ENCODE measurements around the gene ADORA2A.
A peak's percentile ranks its signal among the peaks of the same experiment; 100 is the strongest.

Gene ADORA2A

GRCh38 chr22:24390156-24390555 lies 37.2 kb upstream of the ADORA2A start:
- Histone ChIP-seq H3K4me3 (no peak overlapping the region), H3K27ac (no peak overlapping the region), H3K36me3 (ENCODE audit: insufficient read depth, low read length) (peaks cover 30% of the 10 kb centered on the region), H3K9me3 (ENCODE audit: low read depth, low read length) (no peaks in the 10 kb centered on the region), H3K9ac (ENCODE audit: insufficient read length) (no peak overlapping the region)
- TF ChIP-seq EZH2 (IDR thresholded peaks at IDR 0.05) (no peak), FOXP2 (optimal IDR thresholded peaks at IDR 0.05; ENCODE audit: control extremely low read depth, extremely low read length, insufficient read depth) (no peak), POLR2AphosphoS5 (IDR thresholded peaks at IDR 0.05; ENCODE audit: borderline replicate concordance, low read depth, low read length) (no peak)
- no peak for DNase-seq (ENCODE audit: low read depth, low spot score)

- no peak for DNase-seq (ENCODE audit: low read depth, low spot score)
- H3K36me3 ChIP-seq (ENCODE audit: insufficient read depth, low read length), result peaks cover 30% of the 10 kb centered on the region
- no peak for TF ChIP-seq FOXP2 (optimal IDR thresholded peaks at IDR 0.05; ENCODE audit: control extremely low read depth, extremely low read length, insufficient read depth)
- TF ChIP-seq POLR2AphosphoS5 (IDR thresholded peaks at IDR 0.05; ENCODE audit: borderline replicate concordance, low read depth, low read length), result no peak
- no peak for TF ChIP-seq EZH2 (IDR thresholded peaks at IDR 0.05)
- no peak overlapping the region for H3K4me3 ChIP-seq
- no peaks in the 10 kb centered on the region for H3K9me3 ChIP-seq (ENCODE audit: low read depth, low read length)
- H3K9ac ChIP-seq (ENCODE audit: insufficient read length), result no peak overlapping the region
- H3K27ac ChIP-seq, result no peak overlapping the region
Observed at GRCh38 chr22:24390576-24390975, 36.8 kb upstream of the ADORA2A start.

DNA sequence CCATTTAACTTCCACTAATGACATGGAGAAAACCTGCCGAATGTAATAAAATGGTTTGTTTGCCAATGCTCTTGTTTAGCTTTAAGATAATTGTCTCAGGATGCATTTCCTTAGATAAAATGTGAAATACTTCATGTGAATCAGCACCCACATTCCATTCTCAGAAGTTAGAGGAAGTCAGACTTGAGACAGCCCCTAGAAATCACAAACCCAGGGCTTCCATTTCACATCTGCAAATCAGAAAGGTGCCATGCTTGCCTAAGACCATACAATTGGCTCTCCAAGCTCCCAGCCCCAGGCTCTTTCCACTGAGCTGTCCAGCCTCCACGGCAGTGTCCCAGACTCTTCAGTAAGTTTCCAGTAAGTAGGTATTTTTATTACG lies 35.6 kb upstream of the ADORA2A start:
- peaks cover 34% of the 10 kb centered on the region for H3K36me3 ChIP-seq (ENCODE audit: insufficient read depth, low read length)
- no peaks in the 10 kb centered on the region for H3K9me3 ChIP-seq (ENCODE audit: low read depth, low read length)
- no peak for DNase-seq (ENCODE audit: low read depth, low spot score)
- TF ChIP-seq EZH2 (IDR thresholded peaks at IDR 0.05) (no peak), POLR2AphosphoS5 (IDR thresholded peaks at IDR 0.05; ENCODE audit: borderline replicate concordance, low read depth, low read length) (no peak), FOXP2 (optimal IDR thresholded peaks at IDR 0.05; ENCODE audit: control extremely low read depth, extremely low read length, insufficient read depth) (no peak)
- H3K4me3 ChIP-seq, result no peak overlapping the region
- H3K27ac ChIP-seq, result no peak overlapping the region
- H3K9ac ChIP-seq (ENCODE audit: insufficient read length), result no peak overlapping the region

DNA sequence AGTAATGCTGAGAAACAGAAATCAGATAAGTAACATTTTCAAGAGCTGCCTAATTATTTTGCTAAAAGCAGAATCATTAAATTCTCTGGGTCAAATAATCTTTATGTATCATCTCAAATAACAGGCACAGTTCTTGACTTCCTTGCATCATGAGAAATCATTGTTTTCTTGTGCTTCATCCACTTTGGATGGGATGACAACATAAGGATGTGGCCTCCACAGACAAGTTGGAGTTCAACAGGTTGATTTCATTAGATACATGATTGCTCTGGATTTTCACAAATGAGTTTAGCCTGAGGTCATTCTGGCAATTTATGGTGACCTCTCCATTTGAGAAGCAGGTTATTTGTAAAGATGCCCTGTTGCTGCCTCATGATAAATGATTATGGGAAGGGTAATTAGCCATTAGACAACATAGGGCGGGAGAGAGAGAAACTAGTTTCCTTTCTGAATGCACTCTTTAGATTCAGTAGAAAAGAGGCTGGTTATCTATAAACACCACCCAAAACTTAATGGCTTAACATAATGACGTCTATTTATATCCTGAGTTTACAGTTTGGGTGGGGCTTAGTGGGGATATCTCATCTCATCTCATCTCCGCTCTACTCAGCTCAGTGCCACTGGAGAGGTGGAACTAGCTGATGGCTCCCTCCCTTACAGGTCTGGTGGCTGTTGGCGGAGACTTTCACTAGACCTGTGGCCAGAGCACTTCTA lies 35.0 kb upstream of the ADORA2A start:
- DNase-seq (ENCODE audit: low read depth, low spot score), result no peak
- H3K36me3 ChIP-seq (ENCODE audit: insufficient read depth, low read length), result peaks cover 32% of the 10 kb centered on the region
- no peak for TF ChIP-seq FOXP2 (optimal IDR thresholded peaks at IDR 0.05; ENCODE audit: control extremely low read depth, extremely low read length, insufficient read depth)
- TF ChIP-seq POLR2AphosphoS5 (IDR thresholded peaks at IDR 0.05; ENCODE audit: borderline replicate concordance, low read depth, low read length), result no peak
- no peak for TF ChIP-seq EZH2 (IDR thresholded peaks at IDR 0.05)
- no peaks in the 10 kb centered on the region for H3K9me3 ChIP-seq (ENCODE audit: low read depth, low read length)
- H3K27ac ChIP-seq, result no peak overlapping the region
- H3K4me3 ChIP-seq, result no peak overlapping the region
- no peak overlapping the region for H3K9ac ChIP-seq (ENCODE audit: insufficient read length)

GRCh38 chr22:24393012-24393559 lies 34.3 kb upstream of the ADORA2A start:
- no peak for TF ChIP-seq EZH2 (IDR thresholded peaks at IDR 0.05)
- Histone ChIP-seq H3K9me3 (ENCODE audit: low read depth, low read length) (no peaks in the 10 kb centered on the region), H3K36me3 (ENCODE audit: insufficient read depth, low read length) (peaks cover 36% of the 10 kb centered on the region), H3K27ac (no peak overlapping the region), H3K9ac (ENCODE audit: insufficient read length) (no peak overlapping the region), H3K4me3 (no peak overlapping the region)
- DNase-seq (ENCODE audit: low read depth, low spot score), result no peak

DNA sequence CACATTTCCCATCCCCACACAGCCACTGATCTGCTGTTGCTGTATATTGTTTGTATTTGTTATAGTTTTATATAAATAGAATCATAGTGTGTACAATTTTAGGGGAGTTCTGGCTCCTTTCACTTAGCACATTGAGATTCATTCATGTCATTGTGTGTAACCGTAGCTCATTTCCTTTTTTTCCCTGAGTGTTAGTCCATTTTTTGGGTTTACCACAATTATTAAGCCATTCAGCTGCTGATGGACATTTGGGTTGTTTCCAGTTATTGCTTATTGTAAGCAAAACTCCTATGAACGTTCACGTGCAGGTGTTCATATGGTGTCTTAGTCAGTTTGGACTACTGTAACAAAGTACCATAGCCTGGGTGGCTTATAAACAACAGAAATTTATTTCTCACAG lies 33.6 kb upstream of the ADORA2A start:
- H3K4me3 ChIP-seq, result no peak overlapping the region
- H3K9me3 ChIP-seq (ENCODE audit: low read depth, low read length), result no peaks in the 10 kb centered on the region
- H3K36me3 ChIP-seq (ENCODE audit: insufficient read depth, low read length), result peaks cover 41% of the 10 kb centered on the region
- TF ChIP-seq POLR2AphosphoS5 (IDR thresholded peaks at IDR 0.05; ENCODE audit: borderline replicate concordance, low read depth, low read length) (no peak), EZH2 (IDR thresholded peaks at IDR 0.05) (no peak), FOXP2 (optimal IDR thresholded peaks at IDR 0.05; ENCODE audit: control extremely low read depth, extremely low read length, insufficient read depth) (no peak)
- no peak overlapping the region for H3K9ac ChIP-seq (ENCODE audit: insufficient read length)
- H3K27ac ChIP-seq, result no peak overlapping the region
- no peak for DNase-seq (ENCODE audit: low read depth, low spot score)

DNA sequence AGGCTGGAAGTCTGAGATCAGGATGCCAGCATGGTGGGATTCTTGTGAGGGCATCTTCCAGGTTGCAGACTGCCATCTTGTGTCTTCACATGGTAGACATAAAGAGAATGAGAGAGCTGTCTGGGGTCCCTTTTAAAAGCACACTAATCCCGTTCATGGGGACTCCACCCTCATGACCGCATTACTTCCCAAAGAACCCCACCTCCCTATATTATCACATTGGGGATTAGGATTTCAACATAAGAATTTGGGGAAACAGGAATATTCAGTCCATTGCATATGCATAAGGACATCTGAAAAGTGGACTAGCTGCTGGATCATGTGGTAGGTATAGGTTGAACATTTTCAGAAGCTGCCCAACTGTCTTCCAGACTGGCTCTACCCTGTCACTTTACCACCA lies 33.1 kb upstream of the ADORA2A start:
- no peaks in the 10 kb centered on the region for H3K9me3 ChIP-seq (ENCODE audit: low read depth, low read length)
- no peak overlapping the region for H3K4me3 ChIP-seq
- no peak for DNase-seq (ENCODE audit: low read depth, low spot score)
- TF ChIP-seq FOXP2 (optimal IDR thresholded peaks at IDR 0.05; ENCODE audit: control extremely low read depth, extremely low read length, insufficient read depth) (no peak), POLR2AphosphoS5 (IDR thresholded peaks at IDR 0.05; ENCODE audit: borderline replicate concordance, low read depth, low read length) (no peak), EZH2 (IDR thresholded peaks at IDR 0.05) (no peak)
- H3K27ac ChIP-seq, result no peak overlapping the region
- peaks cover 41% of the 10 kb centered on the region for H3K36me3 ChIP-seq (ENCODE audit: insufficient read depth, low read length)
- no peak overlapping the region for H3K9ac ChIP-seq (ENCODE audit: insufficient read length)

- Histone ChIP-seq H3K4me3 (no peak overlapping the region), H3K27ac (peak overlapping the region; percentile 36; the same call in 1 of the 2 replicates), H3K9ac (ENCODE audit: insufficient read length) (no peak overlapping the region), H3K36me3 (ENCODE audit: insufficient read depth, low read length) (peaks cover 41% of the 10 kb centered on the region), H3K9me3 (ENCODE audit: low read depth, low read length) (no peaks in the 10 kb centered on the region)
- no peak for DNase-seq (ENCODE audit: low read depth, low spot score)
- no peak for TF ChIP-seq EZH2 (IDR thresholded peaks at IDR 0.05)
- no peak for TF ChIP-seq FOXP2 (optimal IDR thresholded peaks at IDR 0.05; ENCODE audit: control extremely low read depth, extremely low read length, insufficient read depth)
- no peak for TF ChIP-seq POLR2AphosphoS5 (IDR thresholded peaks at IDR 0.05; ENCODE audit: borderline replicate concordance, low read depth, low read length)
Observed at GRCh38 chr22:24398409-24398808, 29.0 kb upstream of the ADORA2A start.
